Tibial nerve (tissue), 4 donors: ENCODE data around the gene RUNX3.
"Not testable (repeated sequence)": the region's sequence is repeated elsewhere in the genome, so short reads cannot be mapped to it uniquely, and the experiment has no call there.

Experiments used
- EP300 ChIP-seq, 2 donors: sonication (generic); formaldehyde crosslinking; IDR thresholded peaks; one replicate each; pipeline ENCODE4 v1.6.1; 2017; ENCODE audit warnings: antibody characterized with exemption in 2 of 2, mild to moderate bottlenecking in 1 of 2
- POLR2A ChIP-seq, 2 donors: fragments of 450-650 bp; IDR thresholded peaks; one replicate each; pipeline ENCODE4 v1.6.1; 2017; ENCODE audit warnings: antibody characterized with exemption in 2 of 2, mild to moderate bottlenecking in 2 of 2, moderate library complexity in 2 of 2
- TF ChIP-seq, protein P1 (sequence below), 5 experiments: fragments of 200-600 bp in 3 of 5; fragments of 450-650 bp in 2 of 5; sonication (generic) in 3 of 5; IDR thresholded peaks; one replicate each; pipeline ENCODE4 v1.5.1; 2016 to 2019; ENCODE audit warnings: antibody characterized with exemption in 5 of 5, mild to moderate bottlenecking in 3 of 5, moderate library complexity in 2 of 5

DNA sequence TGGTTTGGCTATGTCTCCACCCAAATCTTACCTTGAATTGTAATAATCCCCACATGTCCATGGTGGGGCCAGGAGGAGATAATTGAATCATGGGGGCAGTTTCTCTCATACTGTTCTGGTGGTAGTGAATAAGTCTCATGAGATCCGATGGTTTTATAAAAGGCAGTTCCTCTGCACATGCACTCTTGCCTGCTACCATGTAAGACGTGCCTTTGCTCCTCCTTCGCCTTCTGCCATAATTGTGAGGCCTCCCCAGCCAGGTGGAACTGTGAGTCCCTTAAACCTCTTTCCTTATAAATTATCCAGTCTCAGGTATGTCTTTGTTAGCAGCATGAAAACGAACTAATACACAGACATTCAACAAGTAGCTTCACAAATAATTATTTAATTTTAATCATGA lies 49.2 kb upstream of the RUNX3 start:
- TF ChIP-seq, protein P1, sequence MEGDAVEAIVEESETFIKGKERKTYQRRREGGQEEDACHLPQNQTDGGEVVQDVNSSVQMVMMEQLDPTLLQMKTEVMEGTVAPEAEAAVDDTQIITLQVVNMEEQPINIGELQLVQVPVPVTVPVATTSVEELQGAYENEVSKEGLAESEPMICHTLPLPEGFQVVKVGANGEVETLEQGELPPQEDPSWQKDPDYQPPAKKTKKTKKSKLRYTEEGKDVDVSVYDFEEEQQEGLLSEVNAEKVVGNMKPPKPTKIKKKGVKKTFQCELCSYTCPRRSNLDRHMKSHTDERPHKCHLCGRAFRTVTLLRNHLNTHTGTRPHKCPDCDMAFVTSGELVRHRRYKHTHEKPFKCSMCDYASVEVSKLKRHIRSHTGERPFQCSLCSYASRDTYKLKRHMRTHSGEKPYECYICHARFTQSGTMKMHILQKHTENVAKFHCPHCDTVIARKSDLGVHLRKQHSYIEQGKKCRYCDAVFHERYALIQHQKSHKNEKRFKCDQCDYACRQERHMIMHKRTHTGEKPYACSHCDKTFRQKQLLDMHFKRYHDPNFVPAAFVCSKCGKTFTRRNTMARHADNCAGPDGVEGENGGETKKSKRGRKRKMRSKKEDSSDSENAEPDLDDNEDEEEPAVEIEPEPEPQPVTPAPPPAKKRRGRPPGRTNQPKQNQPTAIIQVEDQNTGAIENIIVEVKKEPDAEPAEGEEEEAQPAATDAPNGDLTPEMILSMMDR (IDR thresholded peaks at IDR 0.05) = not testable (repeated sequence)
- TF ChIP-seq POLR2A, EP300 (IDR thresholded peaks at IDR 0.05): not testable (repeated sequence)
